ENCODE results near the gene MYH4.

The MYH4 gene

DNA sequence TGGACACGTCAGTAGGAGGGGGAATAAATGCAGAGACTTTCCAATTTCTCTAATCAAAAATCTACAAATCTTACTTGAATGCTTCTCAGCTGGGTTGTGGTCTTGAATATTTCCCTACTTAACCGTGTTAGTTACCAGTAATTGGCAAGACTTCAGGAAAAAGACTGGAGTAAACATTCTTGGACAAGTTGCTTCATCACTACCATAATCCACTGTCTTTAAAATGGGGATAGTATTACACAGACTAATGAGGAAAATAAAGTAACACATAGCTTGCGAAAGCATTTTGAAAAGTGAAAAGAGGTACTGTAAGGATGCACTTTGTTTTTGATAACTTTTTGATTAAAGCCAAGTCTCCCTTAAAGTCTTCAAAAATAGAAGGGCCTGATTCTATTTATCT, 30.6 kb upstream of the MYH4 start:
- TF ChIP-seq, protein P1, sequence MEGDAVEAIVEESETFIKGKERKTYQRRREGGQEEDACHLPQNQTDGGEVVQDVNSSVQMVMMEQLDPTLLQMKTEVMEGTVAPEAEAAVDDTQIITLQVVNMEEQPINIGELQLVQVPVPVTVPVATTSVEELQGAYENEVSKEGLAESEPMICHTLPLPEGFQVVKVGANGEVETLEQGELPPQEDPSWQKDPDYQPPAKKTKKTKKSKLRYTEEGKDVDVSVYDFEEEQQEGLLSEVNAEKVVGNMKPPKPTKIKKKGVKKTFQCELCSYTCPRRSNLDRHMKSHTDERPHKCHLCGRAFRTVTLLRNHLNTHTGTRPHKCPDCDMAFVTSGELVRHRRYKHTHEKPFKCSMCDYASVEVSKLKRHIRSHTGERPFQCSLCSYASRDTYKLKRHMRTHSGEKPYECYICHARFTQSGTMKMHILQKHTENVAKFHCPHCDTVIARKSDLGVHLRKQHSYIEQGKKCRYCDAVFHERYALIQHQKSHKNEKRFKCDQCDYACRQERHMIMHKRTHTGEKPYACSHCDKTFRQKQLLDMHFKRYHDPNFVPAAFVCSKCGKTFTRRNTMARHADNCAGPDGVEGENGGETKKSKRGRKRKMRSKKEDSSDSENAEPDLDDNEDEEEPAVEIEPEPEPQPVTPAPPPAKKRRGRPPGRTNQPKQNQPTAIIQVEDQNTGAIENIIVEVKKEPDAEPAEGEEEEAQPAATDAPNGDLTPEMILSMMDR (conservative IDR thresholded peaks at IDR 0.05; ENCODE audit: control insufficient read depth, insufficient read depth, low read depth, low read length) = no peak
- DNase-seq (ENCODE audit: low read depth) = peak; percentile 8
- no peak overlapping the region for H3K4me3 ChIP-seq (ENCODE audit: control insufficient read depth, low read depth, low read length)

DNA sequence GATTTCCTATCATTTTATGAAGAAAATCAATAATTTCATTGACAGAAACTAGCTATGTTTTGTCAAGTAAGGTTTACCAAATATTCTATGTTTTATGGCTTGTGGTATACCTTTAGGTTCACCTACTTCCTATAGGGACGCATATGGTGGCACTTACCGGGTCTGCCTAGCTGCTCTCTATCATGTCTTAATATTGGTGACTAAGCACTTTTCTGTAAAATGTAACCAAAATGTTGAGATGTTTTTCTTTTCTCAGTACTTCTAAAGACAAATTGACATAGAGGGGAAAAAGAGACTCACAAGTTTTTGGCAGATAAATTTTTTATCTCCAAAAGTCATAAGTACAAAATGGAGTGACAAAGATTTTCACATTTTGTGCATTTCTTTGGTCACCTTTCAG, 22.6 kb upstream of the MYH4 start:
- no peak overlapping the region for H3K4me3 ChIP-seq (ENCODE audit: control insufficient read depth, low read depth, low read length)
- TF ChIP-seq, protein P1 (conservative IDR thresholded peaks at IDR 0.05; ENCODE audit: control insufficient read depth, insufficient read depth, low read depth, low read length) = no peak
- DNase-seq (ENCODE audit: low read depth) = no peak

DNA sequence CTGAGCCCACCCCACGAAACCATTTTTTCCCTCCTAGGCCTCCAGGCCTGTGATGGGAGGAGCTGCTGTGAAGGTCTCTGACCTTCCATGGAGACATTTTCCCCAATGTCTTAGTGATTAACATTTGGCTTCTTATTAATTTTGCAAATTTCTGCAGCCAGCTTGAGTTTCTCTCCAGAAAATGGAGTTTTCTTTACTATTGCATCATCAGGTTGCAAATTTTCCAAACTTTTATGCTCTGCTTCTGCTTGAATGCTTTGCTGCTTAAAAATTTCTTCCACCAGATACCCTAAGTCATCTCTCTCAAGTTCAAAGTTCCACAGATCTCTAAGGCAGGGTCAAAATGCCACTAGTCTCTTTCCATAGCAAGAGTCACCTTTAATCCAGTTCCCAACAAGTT, 12.9 kb upstream of the MYH4 start:
- TF ChIP-seq, protein P1 (conservative IDR thresholded peaks at IDR 0.05; ENCODE audit: control insufficient read depth, insufficient read depth, low read depth, low read length) = no peak
- DNase-seq (ENCODE audit: low read depth) = no peak

DNA sequence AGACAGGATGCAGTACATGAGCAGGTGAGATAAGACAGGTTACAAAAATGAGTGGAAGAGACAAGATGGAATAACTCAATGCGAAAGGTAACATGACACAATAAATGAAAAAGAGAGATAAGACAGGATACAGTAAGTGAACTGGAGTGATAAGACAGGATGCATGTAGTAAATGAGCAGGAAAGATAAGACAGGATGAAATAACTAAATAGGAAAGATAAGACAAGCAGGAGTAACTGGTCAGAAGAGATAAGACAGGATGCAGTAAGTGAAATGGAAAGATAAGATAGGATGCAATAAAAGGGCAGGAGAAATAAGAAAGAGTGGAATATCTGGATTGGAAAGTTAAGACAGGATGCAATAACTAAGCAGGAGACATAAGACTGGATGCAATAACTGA, 8.3 kb upstream of the MYH4 start:
- TF ChIP-seq, protein P1 (conservative IDR thresholded peaks at IDR 0.05; ENCODE audit: control insufficient read depth, insufficient read depth, low read depth, low read length) = no peak
- no peak overlapping the region for H3K4me3 ChIP-seq (ENCODE audit: control insufficient read depth, low read depth, low read length)
- DNase-seq (ENCODE audit: low read depth) = no peak

More for the DNA sequence above, 12.9 kb upstream of the MYH4 start:
- no peak overlapping the region for H3K4me3 ChIP-seq (ENCODE audit: control insufficient read depth, low read depth, low read length)

DNA sequence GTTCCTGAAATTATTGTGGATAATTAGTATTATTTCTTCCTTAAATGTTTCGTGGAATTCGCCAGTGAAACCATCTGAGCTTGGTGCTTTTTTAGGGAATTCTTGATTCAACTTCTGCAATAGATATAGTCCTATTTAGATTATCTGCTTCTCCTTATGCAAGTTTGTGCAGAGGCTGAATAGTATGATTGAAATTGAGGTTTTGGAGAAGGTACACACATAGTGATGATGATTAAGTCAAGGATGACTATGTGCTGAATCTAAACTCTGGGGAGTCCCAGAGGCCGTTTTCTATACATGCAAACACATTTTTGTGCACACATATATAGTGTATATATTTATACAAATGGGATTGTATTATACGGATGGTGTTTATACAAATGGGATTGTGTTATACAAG, 5.2 kb upstream of the MYH4 start:
- TF ChIP-seq, protein P1 (conservative IDR thresholded peaks at IDR 0.05; ENCODE audit: control insufficient read depth, insufficient read depth, low read depth, low read length) = no peak
- no peak overlapping the region for H3K4me3 ChIP-seq (ENCODE audit: control insufficient read depth, low read depth, low read length)
- peak; percentile 58 for DNase-seq (ENCODE audit: low read depth)

DNA sequence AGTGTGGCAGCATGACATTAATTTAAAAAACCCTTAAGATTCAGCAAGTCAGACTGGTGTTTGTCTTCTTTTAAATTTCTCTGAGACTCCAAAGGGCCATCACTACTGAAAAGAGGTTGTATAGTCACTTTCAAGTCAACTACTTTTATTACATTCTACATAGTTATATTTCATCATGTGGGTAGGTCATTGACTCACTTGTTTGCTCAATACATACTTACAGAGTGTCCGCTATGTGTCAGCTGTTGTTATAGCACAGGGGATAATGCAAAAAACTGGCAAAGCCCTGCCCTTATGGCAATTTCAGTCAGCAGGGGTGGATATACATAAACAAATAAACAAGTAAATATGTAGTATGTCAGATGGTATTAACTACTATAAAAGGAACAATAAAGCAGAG, 2.5 kb upstream of the MYH4 start:
- TF ChIP-seq, protein P1 (conservative IDR thresholded peaks at IDR 0.05; ENCODE audit: control insufficient read depth, insufficient read depth, low read depth, low read length) = no peak
- peak; percentile 75 for DNase-seq (ENCODE audit: low read depth)
- no peak overlapping the region for H3K4me3 ChIP-seq (ENCODE audit: control insufficient read depth, low read depth, low read length)

DNA sequence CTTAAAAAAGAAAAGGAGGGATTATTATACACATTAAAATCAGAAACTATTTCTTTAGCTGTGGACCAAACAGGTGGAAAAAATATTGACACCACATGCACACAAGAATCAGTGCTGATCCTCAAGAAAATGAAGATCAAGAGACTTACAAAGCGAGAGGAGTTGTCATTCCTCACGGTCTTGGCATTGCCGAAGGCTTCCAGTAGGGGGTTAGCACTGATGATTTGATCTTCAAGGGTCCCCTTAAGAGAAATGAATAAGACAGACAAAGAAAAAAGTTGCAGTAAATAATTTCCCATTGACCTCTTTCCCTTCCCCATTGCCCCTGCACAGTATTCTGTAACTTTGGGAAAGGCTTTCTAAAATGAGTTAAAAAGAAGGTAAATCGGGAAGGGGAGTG, 6.0 kb downstream of the MYH4 start:
- no peak for DNase-seq (ENCODE audit: low read depth)
- TF ChIP-seq, protein P1 (conservative IDR thresholded peaks at IDR 0.05; ENCODE audit: control insufficient read depth, insufficient read depth, low read depth, low read length) = no peak
- no peak overlapping the region for H3K4me3 ChIP-seq (ENCODE audit: control insufficient read depth, low read depth, low read length)

Measured in fibroblast of mammary gland (primary cell).